ENCODE measurements around the gene ZNF112.

- TF ChIP-seq POLR2A (IDR thresholded peaks at IDR 0.05) (no peak), CTCF (IDR thresholded peaks at IDR 0.05) (no peak)
Measured at GRCh38 chr19:44401139-44402115, 44.9 kb upstream of the ZNF112 start, which contains the start of gene ZNF285.
